Right atrium auricular region (tissue), 2 donors: ENCODE results near the gene TEX35. TPM values are rescaled to one million over a fixed set of nuclear protein-coding genes. Genes with fewer than 3 reads are reported as not detected.

Experiments
- DNase-seq: peaks from one replicate; pipeline ENCODE4 v3.0.0-alpha.2; 2019; ENCODE audit warnings: low spot score
- H3K27ac ChIP-seq, 2 donors: fragments of 200-600 bp; sonication (generic); 1 replicate in 1 of 2; 2 replicates in 1 of 2; pipeline ENCODE4 v1.5.1; 2016 to 2019
- H3K27me3 ChIP-seq, 2 donors: fragments of 200-600 bp; sonication (generic); one replicate each; pipeline versions ENCODE4 v1.5.1 to v1.6.0; 2017 to 2019
- H3K36me3 ChIP-seq: fragments of 200-600 bp; sonication (generic); one replicate; pipeline ENCODE4 v1.5.1; 2016
- H3K4me1 ChIP-seq, 2 donors: fragments of 200-600 bp; sonication (generic); one replicate each; pipeline versions ENCODE4 v1.5.1 to v1.6.0; 2017 to 2019
- H3K4me3 ChIP-seq, 2 donors: fragments of 200-600 bp; sonication (generic); 1 replicate in 1 of 2; 2 replicates in 1 of 2; pipeline ENCODE4 v1.5.1; 2017 to 2019; ENCODE audit warnings: mild to moderate bottlenecking in 1 of 2, moderate library complexity in 1 of 2
- H3K9me3 ChIP-seq, 2 donors: fragments of 200-600 bp; sonication (generic); one replicate each; pipeline ENCODE4 v1.5.1; 2019
- CTCF ChIP-seq, 2 donors: fragments of 200-600 bp; sonication (generic); IDR thresholded peaks; one replicate each; pipeline ENCODE4 v1.5.1; 2019; ENCODE audit warnings: antibody characterized with exemption in 2 of 2
- total RNA-seq, 2 donors: library from RNA; depleted of rRNA; stranded (reverse); fragments of >200 nt; gene quantifications; one replicate each; pipeline ENCODE4 v1.1.0, GENCODE V29; 2016

The TEX35 gene
- total RNA-seq, 2 donors from 2014 or later, result 0.33 TPM; not detected in 1

DNA sequence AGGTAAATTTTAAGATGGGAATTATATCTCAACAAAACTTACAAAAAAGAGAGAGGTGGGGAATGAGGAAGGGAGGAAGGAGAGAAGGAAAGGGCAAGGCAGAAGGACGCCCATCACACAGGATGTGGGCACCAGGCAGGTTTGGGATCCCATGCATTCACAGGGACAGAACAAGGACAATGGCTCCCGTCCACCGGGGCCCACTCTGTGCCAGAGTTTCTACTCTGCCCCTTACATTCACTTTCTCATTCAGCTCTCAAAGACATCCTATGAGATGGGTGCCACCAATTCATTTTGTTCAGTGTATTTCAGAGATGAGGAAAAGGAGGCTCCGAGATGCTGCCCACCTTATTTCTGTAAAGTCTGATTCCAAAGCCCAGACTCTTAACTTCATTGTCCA is 23.5 kb upstream of the TEX35 start:
- H3K36me3 ChIP-seq, result no peaks in the 10 kb centered on the region
- no peak overlapping the region for H3K4me3 ChIP-seq
- TF ChIP-seq CTCF (IDR thresholded peaks at IDR 0.05), result no peak
- DNase-seq, result peak; percentile 46
- peaks cover 0 to 23% of the 10 kb centered on the region in 2 donors for H3K4me1 ChIP-seq
- no peaks in the 10 kb centered on the region for H3K9me3 ChIP-seq
- H3K27me3 ChIP-seq, result no peaks in the 10 kb centered on the region
- H3K27ac ChIP-seq, result no peak overlapping the region

- Histone ChIP-seq H3K27ac (no peak overlapping the region), H3K36me3 (no peaks in the 10 kb centered on the region), H3K4me3 (no peak overlapping the region), H3K9me3 (no peaks in the 10 kb centered on the region), H3K4me1 (peaks cover 0 to 21% of the 10 kb centered on the region in 2 donors), H3K27me3 (no peaks in the 10 kb centered on the region)
- no peak for TF ChIP-seq CTCF (IDR thresholded peaks at IDR 0.05)
- peak; percentile 52 for DNase-seq
Observed at GRCh38 chr1:178490136-178490535, 22.8 kb upstream of the TEX35 start.

GRCh38 chr1:178490967-178491366 is 21.9 kb upstream of the TEX35 start:
- TF ChIP-seq CTCF (IDR thresholded peaks at IDR 0.05), result no peak
- Histone ChIP-seq H3K36me3 (no peaks in the 10 kb centered on the region), H3K9me3 (no peaks in the 10 kb centered on the region), H3K27me3 (no peaks in the 10 kb centered on the region), H3K27ac (no peak overlapping the region), H3K4me1 (peaks cover 0 to 12% of the 10 kb centered on the region in 2 donors), H3K4me3 (no peak overlapping the region)
- DNase-seq, result peak; percentile 52

- Histone ChIP-seq H3K36me3 (no peaks in the 10 kb centered on the region), H3K4me3 (no peak overlapping the region), H3K4me1 (peaks cover 0 to 5% of the 10 kb centered on the region in 2 donors), H3K27ac (no peak overlapping the region), H3K27me3 (no peaks in the 10 kb centered on the region), H3K9me3 (no peaks in the 10 kb centered on the region)
- no peak for TF ChIP-seq CTCF (IDR thresholded peaks at IDR 0.05)
- peak; percentile 40 for DNase-seq
Observed at GRCh38 chr1:178491721-178492120, 21.2 kb upstream of the TEX35 start.

- DNase-seq, result no peak
- no peak overlapping the region for H3K27ac ChIP-seq
- H3K27me3 ChIP-seq, result no peaks in the 10 kb centered on the region
- no peaks in the 10 kb centered on the region for H3K4me1 ChIP-seq
- no peaks in the 10 kb centered on the region for H3K9me3 ChIP-seq
- no peak overlapping the region for H3K4me3 ChIP-seq
- no peak for TF ChIP-seq CTCF (IDR thresholded peaks at IDR 0.05)
- H3K36me3 ChIP-seq, result no peaks in the 10 kb centered on the region
Observed at GRCh38 chr1:178492341-178492740, 20.6 kb upstream of the TEX35 start.

GRCh38 chr1:178493301-178493741 is 19.6 kb upstream of the TEX35 start:
- Histone ChIP-seq H3K27me3 (no peaks in the 10 kb centered on the region), H3K9me3 (no peaks in the 10 kb centered on the region), H3K27ac (no peak overlapping the region), H3K36me3 (no peaks in the 10 kb centered on the region), H3K4me3 (no peak overlapping the region), H3K4me1 (no peaks in the 10 kb centered on the region)
- TF ChIP-seq CTCF (IDR thresholded peaks at IDR 0.05), result no peak
- DNase-seq, result peak; percentile 52
